RWPE2 (cell line): Measurements from ENCODE around the gene BID.

Experiments
- ATAC-seq: fragments of 200-7000 bp; cut with Tn5 transposase; 3 replicates; pipeline ENCODE4 v1.9.1; 2021; ENCODE audit warnings: low read depth
- DNase-seq: peaks from one replicate; pipeline ENCODE4 v3.0.0-alpha.2; 2020; ENCODE audit warnings: low spot score
- H3K27ac ChIP-seq: fragments of 450-650 bp; 2 replicates; pipeline ENCODE4 v1.5.1; 2017; ENCODE audit warnings: mild to moderate bottlenecking; ENCODE audit not compliant: poor library complexity, severe bottlenecking
- H3K27me3 ChIP-seq: fragments of 250-450 bp; sonication (Bioruptor Pico); 2 replicates; pipeline ENCODE4 v1.5.1; 2021; ENCODE audit warnings: mild to moderate bottlenecking, moderate library complexity; ENCODE audit not compliant: insufficient read depth, poor library complexity, severe bottlenecking
- H3K36me3 ChIP-seq: fragments of 250-450 bp; sonication (Bioruptor Pico); 2 replicates; pipeline ENCODE4 v1.5.1; 2020; ENCODE audit warnings: low read depth, mild to moderate bottlenecking, moderate library complexity
- H3K4me1 ChIP-seq: fragments of 250-450 bp; sonication (Bioruptor Pico); 2 replicates; pipeline ENCODE4 v1.5.1; 2021; ENCODE audit warnings: mild to moderate bottlenecking, moderate library complexity; ENCODE audit not compliant: insufficient read depth, poor library complexity, severe bottlenecking
- H3K4me3 ChIP-seq: fragments of 250-450 bp; sonication (Bioruptor Pico); 2 replicates; pipeline ENCODE4 v1.5.1; 2021; ENCODE audit warnings: mild to moderate bottlenecking, moderate library complexity; ENCODE audit not compliant: severe bottlenecking
- H3K9me3 ChIP-seq: fragments of 250-450 bp; sonication (Bioruptor Pico); 2 replicates; pipeline ENCODE4 v1.5.1; 2021; ENCODE audit warnings: mild to moderate bottlenecking, moderate library complexity; ENCODE audit not compliant: severe bottlenecking
- CTCF ChIP-seq: fragments of 450-650 bp; IDR thresholded peaks from one replicate; pipeline ENCODE4 v1.5.1; 2017; ENCODE audit warnings: mild to moderate bottlenecking, moderate library complexity; ENCODE audit not compliant: poor library complexity, severe bottlenecking

The BID gene

GRCh38 chr22:17782621-17783020 is 8.4 kb upstream of the BID start:
- TF ChIP-seq CTCF: no peak
- Histone ChIP-seq H3K27ac (no peak overlapping the region), H3K4me1 (no peaks in the 10 kb centered on the region), H3K27me3 (no peaks in the 10 kb centered on the region), H3K4me3 (no peak overlapping the region), H3K36me3 (no peaks in the 10 kb centered on the region), H3K9me3 (no peaks in the 10 kb centered on the region)
- ATAC-seq (no peak), DNase-seq (no peak)

- DNase-seq: no peak
- H3K9me3 ChIP-seq: no peaks in the 10 kb centered on the region
- H3K27ac ChIP-seq: no peak overlapping the region
- H3K4me1 ChIP-seq: no peaks in the 10 kb centered on the region
- TF ChIP-seq CTCF: no peak
- no peak overlapping the region for H3K4me3 ChIP-seq
- no peaks in the 10 kb centered on the region for H3K36me3 ChIP-seq
- no peaks in the 10 kb centered on the region for H3K27me3 ChIP-seq
- ATAC-seq: no peak
These were observed 7.9 kb upstream of the BID start for GRCh38 chr22:17782158-17782557.

GRCh38 chr22:17781319-17782031 is 7.2 kb upstream of the BID start:
- no peak overlapping the region for H3K4me3 ChIP-seq
- H3K27ac ChIP-seq: no peak overlapping the region
- H3K9me3 ChIP-seq: no peaks in the 10 kb centered on the region
- no peaks in the 10 kb centered on the region for H3K36me3 ChIP-seq
- ATAC-seq: peak; percentile 76
- no peaks in the 10 kb centered on the region for H3K4me1 ChIP-seq
- DNase-seq: no peak
- TF ChIP-seq CTCF: no peak
- no peaks in the 10 kb centered on the region for H3K27me3 ChIP-seq

- no peak overlapping the region for H3K27ac ChIP-seq
- H3K4me3 ChIP-seq: no peak overlapping the region
These were observed 6.6 kb upstream of the BID start for GRCh38 chr22:17780741-17781318.

More at GRCh38 chr22:17780741-17781318, 6.6 kb upstream of the BID start:
- no peak for TF ChIP-seq CTCF
- no peaks in the 10 kb centered on the region for H3K27me3 ChIP-seq
- no peaks in the 10 kb centered on the region for H3K9me3 ChIP-seq
- ATAC-seq: no peak
- no peak for DNase-seq
- H3K36me3 ChIP-seq: no peaks in the 10 kb centered on the region
- H3K4me1 ChIP-seq: no peaks in the 10 kb centered on the region
